ENCODE results near the gene ZNF330.

DNA sequence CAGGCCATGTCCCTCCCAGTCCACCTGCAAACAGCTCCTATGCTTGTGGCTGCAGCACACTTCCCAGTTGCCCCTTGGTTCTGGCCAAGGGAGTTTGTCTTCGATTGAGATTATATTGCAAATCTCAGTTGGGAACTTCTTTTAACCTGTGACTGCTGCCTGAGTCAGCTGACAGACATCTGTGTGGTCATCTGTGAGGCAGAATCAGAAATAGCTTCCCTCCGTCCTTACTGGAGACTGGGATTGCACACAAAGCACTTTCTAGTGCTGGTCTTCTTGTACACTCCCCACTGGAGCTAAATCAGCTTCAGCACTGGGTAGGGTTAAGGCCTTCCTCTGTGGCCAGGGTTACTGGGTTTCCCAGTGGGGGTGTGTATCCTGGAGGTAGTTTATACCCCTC is 34.3 kb downstream of the ZNF330 start:
- TF ChIP-seq, protein P1, sequence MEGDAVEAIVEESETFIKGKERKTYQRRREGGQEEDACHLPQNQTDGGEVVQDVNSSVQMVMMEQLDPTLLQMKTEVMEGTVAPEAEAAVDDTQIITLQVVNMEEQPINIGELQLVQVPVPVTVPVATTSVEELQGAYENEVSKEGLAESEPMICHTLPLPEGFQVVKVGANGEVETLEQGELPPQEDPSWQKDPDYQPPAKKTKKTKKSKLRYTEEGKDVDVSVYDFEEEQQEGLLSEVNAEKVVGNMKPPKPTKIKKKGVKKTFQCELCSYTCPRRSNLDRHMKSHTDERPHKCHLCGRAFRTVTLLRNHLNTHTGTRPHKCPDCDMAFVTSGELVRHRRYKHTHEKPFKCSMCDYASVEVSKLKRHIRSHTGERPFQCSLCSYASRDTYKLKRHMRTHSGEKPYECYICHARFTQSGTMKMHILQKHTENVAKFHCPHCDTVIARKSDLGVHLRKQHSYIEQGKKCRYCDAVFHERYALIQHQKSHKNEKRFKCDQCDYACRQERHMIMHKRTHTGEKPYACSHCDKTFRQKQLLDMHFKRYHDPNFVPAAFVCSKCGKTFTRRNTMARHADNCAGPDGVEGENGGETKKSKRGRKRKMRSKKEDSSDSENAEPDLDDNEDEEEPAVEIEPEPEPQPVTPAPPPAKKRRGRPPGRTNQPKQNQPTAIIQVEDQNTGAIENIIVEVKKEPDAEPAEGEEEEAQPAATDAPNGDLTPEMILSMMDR (IDR thresholded peaks at IDR 0.05) = no peak
- TF ChIP-seq ZFX (IDR thresholded peaks at IDR 0.05; ENCODE audit: borderline replicate concordance) = no peak

Measured in 22Rv1 (cell line).